Measurements from ENCODE around the gene PNPLA7. TPM values are rescaled to one million over a fixed set of nuclear protein-coding genes. Genes with fewer than 3 reads are reported as not detected.

Gene PNPLA7
- total RNA-seq, 1 donor from 2014 or later = 16.2 TPM

DNA sequence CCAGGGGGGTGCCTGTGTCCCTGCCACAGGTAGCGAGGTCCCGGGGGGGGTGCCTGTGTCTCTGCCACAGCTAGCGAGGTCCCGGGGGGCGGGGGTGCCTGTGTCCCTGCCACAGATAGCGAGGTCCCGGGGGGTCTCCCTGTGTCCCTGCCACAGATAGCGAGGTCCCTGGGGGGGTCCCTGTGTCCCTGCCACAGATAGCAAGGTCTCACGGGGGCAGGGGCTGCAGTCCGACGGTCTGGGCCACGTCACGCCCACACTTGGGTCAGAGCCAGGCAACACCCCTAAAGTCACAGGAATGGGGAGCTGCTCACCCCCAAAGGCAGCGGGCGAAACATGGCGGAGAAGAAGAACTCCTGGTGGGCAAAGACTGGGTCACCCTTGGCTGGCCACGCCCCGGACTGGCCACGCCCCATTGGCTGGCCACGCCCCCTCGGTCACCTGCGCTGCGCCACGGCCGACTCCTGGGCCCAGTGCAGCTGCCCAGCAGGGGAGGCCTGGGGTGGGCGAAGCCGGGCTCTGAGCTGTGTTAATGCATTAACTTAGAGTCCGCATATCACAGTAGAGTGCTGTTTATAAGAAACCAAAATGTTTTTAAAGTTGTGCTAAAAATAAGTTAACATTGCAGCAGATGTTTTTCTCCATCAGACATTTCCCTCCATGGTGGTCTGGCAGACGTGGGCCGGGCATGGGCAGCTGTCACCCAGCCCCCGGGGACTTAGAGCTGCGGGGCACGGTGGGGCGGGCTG, 120.1 kb downstream of the PNPLA7 start:
- DNase-seq (ENCODE audit: extremely low spot score in 2 of 2) = no peak
- Histone ChIP-seq H3K9me3 (no peaks in the 10 kb centered on the region), H3K27me3 (no peaks in the 10 kb centered on the region), H3K4me1 (peaks cover 4% of the 10 kb centered on the region), H3K27ac (no peak overlapping the region), H3K4me3 (no peak overlapping the region), H3K36me3 (no peaks in the 10 kb centered on the region)
- intact Hi-C loops (cut with DNase I) = loop anchor here (1.0 kb wide), 1 partner anchor 17 kb away; no protein-coding TSS in a partner anchor
- TF ChIP-seq POLR2A (IDR thresholded peaks at IDR 0.05) (no peak), POLR2AphosphoS5 (IDR thresholded peaks at IDR 0.05; ENCODE audit: insufficient read depth in 1 of 2, low read depth in 1 of 2) (no peak)
- TF ChIP-seq, protein P1, sequence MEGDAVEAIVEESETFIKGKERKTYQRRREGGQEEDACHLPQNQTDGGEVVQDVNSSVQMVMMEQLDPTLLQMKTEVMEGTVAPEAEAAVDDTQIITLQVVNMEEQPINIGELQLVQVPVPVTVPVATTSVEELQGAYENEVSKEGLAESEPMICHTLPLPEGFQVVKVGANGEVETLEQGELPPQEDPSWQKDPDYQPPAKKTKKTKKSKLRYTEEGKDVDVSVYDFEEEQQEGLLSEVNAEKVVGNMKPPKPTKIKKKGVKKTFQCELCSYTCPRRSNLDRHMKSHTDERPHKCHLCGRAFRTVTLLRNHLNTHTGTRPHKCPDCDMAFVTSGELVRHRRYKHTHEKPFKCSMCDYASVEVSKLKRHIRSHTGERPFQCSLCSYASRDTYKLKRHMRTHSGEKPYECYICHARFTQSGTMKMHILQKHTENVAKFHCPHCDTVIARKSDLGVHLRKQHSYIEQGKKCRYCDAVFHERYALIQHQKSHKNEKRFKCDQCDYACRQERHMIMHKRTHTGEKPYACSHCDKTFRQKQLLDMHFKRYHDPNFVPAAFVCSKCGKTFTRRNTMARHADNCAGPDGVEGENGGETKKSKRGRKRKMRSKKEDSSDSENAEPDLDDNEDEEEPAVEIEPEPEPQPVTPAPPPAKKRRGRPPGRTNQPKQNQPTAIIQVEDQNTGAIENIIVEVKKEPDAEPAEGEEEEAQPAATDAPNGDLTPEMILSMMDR (IDR thresholded peaks at IDR 0.05) = no peak

DNA sequence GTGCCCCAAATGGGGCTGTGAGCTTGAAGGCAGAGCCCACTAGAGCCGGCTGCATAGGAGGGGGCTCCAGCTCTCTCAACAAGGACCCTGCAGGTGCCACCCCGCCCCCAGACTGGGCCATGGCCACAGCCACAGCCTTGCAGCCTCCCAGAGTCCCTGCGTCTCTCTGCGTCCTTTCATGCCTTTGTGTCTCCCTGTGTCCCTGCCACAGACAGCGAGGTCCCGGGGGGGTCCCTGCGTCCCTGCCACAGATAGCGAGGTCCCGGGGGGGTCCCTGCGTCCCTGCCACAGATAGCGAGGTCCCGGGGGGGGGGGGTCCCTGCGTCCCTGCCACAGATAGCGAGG, 120.7 kb downstream of the PNPLA7 start:
- no peak for TF ChIP-seq POLR2A (IDR thresholded peaks at IDR 0.05)
- TF ChIP-seq, protein P1 (IDR thresholded peaks at IDR 0.05) = no peak
- no peak for TF ChIP-seq POLR2AphosphoS5 (IDR thresholded peaks at IDR 0.05; ENCODE audit: insufficient read depth in 1 of 2, low read depth in 1 of 2)
- Histone ChIP-seq H3K4me3 (no peak overlapping the region), H3K9me3 (no peaks in the 10 kb centered on the region), H3K27ac (no peak overlapping the region), H3K4me1 (peaks cover 10% of the 10 kb centered on the region), H3K36me3 (no peaks in the 10 kb centered on the region), H3K27me3 (no peaks in the 10 kb centered on the region)
- intact Hi-C loops (cut with DNase I) = loop anchor here (1.0 kb wide), 1 partner anchor 18 kb away; no protein-coding TSS in a partner anchor
- no peak for DNase-seq (ENCODE audit: extremely low spot score in 2 of 2)

DNA sequence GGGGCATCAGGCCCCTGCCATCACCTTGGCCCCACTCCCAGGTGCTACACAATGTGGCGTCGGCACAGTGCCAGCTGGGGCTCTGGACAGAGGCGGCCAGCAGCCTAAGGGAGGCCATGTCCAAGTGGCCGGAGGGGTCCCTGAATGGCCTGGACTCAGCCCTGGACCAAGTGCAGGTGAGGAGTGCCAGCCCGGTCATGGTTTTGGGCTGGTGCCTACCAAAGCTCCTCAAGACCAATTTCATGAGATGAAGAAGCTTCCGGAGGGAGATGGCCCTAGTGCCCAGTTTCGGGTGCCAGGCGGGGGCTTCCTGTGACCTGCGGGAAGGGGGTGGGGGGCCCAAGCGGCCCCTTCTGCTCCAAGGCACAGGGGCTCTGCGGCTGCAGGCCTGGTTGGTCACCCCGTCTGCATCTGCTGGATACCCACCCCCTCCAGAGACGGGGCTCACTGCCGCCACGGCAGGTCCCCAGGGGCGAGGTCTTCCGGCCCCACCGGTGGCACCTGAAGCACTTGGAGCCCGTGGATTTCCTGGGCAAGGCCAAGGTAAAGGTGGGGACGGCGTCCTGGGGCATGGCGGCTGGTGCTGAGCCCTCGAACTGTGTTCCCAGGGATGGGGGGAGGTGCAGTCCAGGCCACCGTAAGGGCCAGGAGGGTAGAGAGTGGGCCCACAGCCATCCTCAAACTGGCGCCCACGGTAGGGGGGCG, 121.2 kb downstream of the PNPLA7 start:
- intact Hi-C loops (cut with DNase I) = loop anchor here (1.0 kb wide), 1 partner anchor 18 kb away; no protein-coding TSS in a partner anchor
- no peaks in the 10 kb centered on the region for H3K9me3 ChIP-seq
- DNase-seq (ENCODE audit: extremely low spot score in 2 of 2) = no peak
- TF ChIP-seq, protein P1 (IDR thresholded peaks at IDR 0.05) = no peak
- TF ChIP-seq POLR2A (IDR thresholded peaks at IDR 0.05) = no peak
- TF ChIP-seq POLR2AphosphoS5 (IDR thresholded peaks at IDR 0.05; ENCODE audit: insufficient read depth in 1 of 2, low read depth in 1 of 2) = no peak
- no peak overlapping the region for H3K4me3 ChIP-seq
- no peaks in the 10 kb centered on the region for H3K27me3 ChIP-seq
- H3K36me3 ChIP-seq = no peaks in the 10 kb centered on the region
- H3K4me1 ChIP-seq = peaks cover 15% of the 10 kb centered on the region
- H3K27ac ChIP-seq = no peak overlapping the region

DNA sequence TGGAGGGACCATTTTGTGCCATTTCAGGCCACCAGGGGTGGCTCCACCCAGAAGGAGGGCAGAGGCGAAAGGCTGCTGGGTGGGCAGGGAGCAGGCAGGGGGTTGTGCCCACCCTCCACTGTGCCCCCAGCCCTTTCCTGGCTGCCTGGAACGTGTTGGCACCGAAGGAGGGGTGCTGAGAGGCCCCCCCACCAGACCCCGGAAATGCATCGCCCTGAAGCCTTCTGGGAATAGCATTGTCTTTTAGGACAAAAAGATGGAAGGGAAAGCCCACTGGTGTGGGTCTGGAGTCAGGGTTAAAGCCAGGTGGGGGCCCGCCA, 121.9 kb downstream of the PNPLA7 start:
- Histone ChIP-seq H3K36me3 (no peaks in the 10 kb centered on the region), H3K27me3 (no peaks in the 10 kb centered on the region), H3K27ac (no peak overlapping the region), H3K9me3 (no peaks in the 10 kb centered on the region), H3K4me1 (peaks cover 21% of the 10 kb centered on the region), H3K4me3 (no peak overlapping the region)
- DNase-seq (ENCODE audit: extremely low spot score in 2 of 2) = no peak
- intact Hi-C loops (cut with DNase I) = no loop called here
- TF ChIP-seq, protein P1 (IDR thresholded peaks at IDR 0.05) = no peak
- TF ChIP-seq POLR2AphosphoS5 (IDR thresholded peaks at IDR 0.05; ENCODE audit: insufficient read depth in 1 of 2, low read depth in 1 of 2) (no peak), POLR2A (IDR thresholded peaks at IDR 0.05) (no peak)
